Mesenchymal stem cell (in vitro differentiated cells and primary cell): ENCODE measurements around the gene ABI3BP.

Experiments used
- DNase-seq: peaks from one replicate; pipeline ENCODE4 v3.0.0-alpha.2; 2013
- H2AFZ ChIP-seq: one replicate; pipeline ENCODE4 v1.6.1; 2013; ENCODE audit warnings: low read depth, mild to moderate bottlenecking, control low read depth, inconsistent platforms, low read length, moderate library complexity
- H2AK5ac ChIP-seq: 2 replicates; pipeline ENCODE4 v1.6.1; 2013; ENCODE audit warnings: low read length, moderate library complexity, mild to moderate bottlenecking, inconsistent platforms; ENCODE audit not compliant: severe bottlenecking
- H2BK120ac ChIP-seq: one replicate; pipeline ENCODE4 v1.6.1; 2013; ENCODE audit warnings: low read depth, mild to moderate bottlenecking, inconsistent platforms, low read length, moderate library complexity
- H2BK12ac ChIP-seq, 2 experiments: one replicate each; pipeline ENCODE4 v1.6.1; 2013; ENCODE audit warnings: inconsistent platforms in 2 of 2, low read length in 2 of 2, mild to moderate bottlenecking in 2 of 2, moderate library complexity in 2 of 2, control low read depth in 1 of 2
- H2BK15ac ChIP-seq: one replicate; pipeline ENCODE4 v1.6.1; 2013; ENCODE audit warnings: mild to moderate bottlenecking, low read depth, inconsistent platforms; ENCODE audit not compliant: poor library complexity, severe bottlenecking
- H2BK5ac ChIP-seq: 2 replicates; pipeline ENCODE4 v1.6.1; 2013; ENCODE audit warnings: low read depth, mild to moderate bottlenecking, low read length, control low read depth, inconsistent platforms; ENCODE audit not compliant: poor library complexity, severe bottlenecking
- H3K14ac ChIP-seq, 2 experiments: one replicate each; pipeline ENCODE4 v1.6.1; 2013; ENCODE audit warnings: inconsistent platforms in 2 of 2, low read length in 2 of 2, control low read depth in 1 of 2, mild to moderate bottlenecking in 1 of 2, moderate library complexity in 1 of 2
- H3K18ac ChIP-seq, 2 experiments: one replicate each; pipeline ENCODE4 v1.6.1; 2013; ENCODE audit warnings: inconsistent platforms in 2 of 2, low read length in 2 of 2, control low read depth in 1 of 2, low read depth in 1 of 2, mild to moderate bottlenecking in 1 of 2
- H3K23ac ChIP-seq, 2 experiments: one replicate each; pipeline ENCODE4 v1.6.1; 2013; ENCODE audit warnings: inconsistent platforms in 2 of 2, low read length in 2 of 2, mild to moderate bottlenecking in 2 of 2, moderate library complexity in 2 of 2, control low read depth in 1 of 2
- H3K27ac ChIP-seq: 2 replicates; pipeline ENCODE4 v1.5.1; 2013; ENCODE audit warnings: mild to moderate bottlenecking, moderate library complexity, low read length, control low read depth, inconsistent platforms; ENCODE audit not compliant: poor library complexity, severe bottlenecking
- H3K27me3 ChIP-seq, 2 experiments: 2 replicates each; pipeline versions ENCODE4 v1.6.1 to v1.7.0; 2013; ENCODE audit warnings: low read length in 2 of 2, mild to moderate bottlenecking in 2 of 2, moderate library complexity in 2 of 2, control low read depth in 1 of 2, inconsistent platforms in 1 of 2; ENCODE audit not compliant: control insufficient read depth in 1 of 2, insufficient read depth in 1 of 2
- H3K36me3 ChIP-seq, 2 experiments: 2 replicates each; pipeline versions ENCODE4 v1.6.1 to v1.7.0; 2013; ENCODE audit warnings: low read length in 2 of 2, control low read depth in 1 of 2, inconsistent platforms in 1 of 2, low read depth in 1 of 2, mild to moderate bottlenecking in 1 of 2; ENCODE audit not compliant: insufficient read depth in 2 of 2, control insufficient read depth in 1 of 2
- H3K4ac ChIP-seq, 2 experiments: one replicate each; pipeline ENCODE4 v1.6.1; 2013; ENCODE audit warnings: inconsistent platforms in 2 of 2, low read length in 2 of 2, mild to moderate bottlenecking in 2 of 2, moderate library complexity in 2 of 2, control low read depth in 1 of 2, low read depth in 1 of 2
- H3K4me1 ChIP-seq: 2 replicates; pipeline ENCODE4 v1.6.1; 2013; ENCODE audit warnings: low read depth, low read length, control low read depth; ENCODE audit not compliant: control insufficient read depth, insufficient read depth
- H3K4me2 ChIP-seq: 2 replicates; pipeline ENCODE4 v1.6.1; 2013; ENCODE audit warnings: low read length, mild to moderate bottlenecking, inconsistent platforms; ENCODE audit not compliant: poor library complexity, severe bottlenecking
- H3K4me3 ChIP-seq, 2 experiments: 2 replicates each; pipeline versions ENCODE4 v1.5.1 to v1.7.0; 2013; ENCODE audit warnings: low read length in 2 of 2, mild to moderate bottlenecking in 2 of 2, control low read depth in 1 of 2, low read depth in 1 of 2; ENCODE audit not compliant: insufficient read depth in 1 of 2
- H3K79me1 ChIP-seq: replicated peaks from 2 replicates; pipeline ENCODE4 v1.6.1; 2013; ENCODE audit warnings: mild to moderate bottlenecking, control low read depth, low read length, inconsistent platforms; ENCODE audit not compliant: poor library complexity, severe bottlenecking
- H3K9ac ChIP-seq: 2 replicates; pipeline ENCODE4 v1.7.0; 2013; ENCODE audit warnings: mild to moderate bottlenecking, low read length, moderate library complexity
- H3K9me3 ChIP-seq: 2 replicates; pipeline ENCODE4 v1.7.0; 2013; ENCODE audit warnings: mild to moderate bottlenecking, low read length; ENCODE audit not compliant: control insufficient read depth
- H4K8ac ChIP-seq: one replicate; pipeline ENCODE4 v1.6.1; 2013; ENCODE audit warnings: inconsistent platforms, mild to moderate bottlenecking, low read length, moderate library complexity
- H4K91ac ChIP-seq: one replicate; pipeline ENCODE4 v1.6.1; 2013; ENCODE audit warnings: mild to moderate bottlenecking, low read length, inconsistent platforms
- WGBS: methylation state at CpG from one replicate; pipeline ENCODE4 v1.1.7; 2013; ENCODE audit warnings: mixed read lengths; 5-methylcytosine and 5-hydroxymethylcytosine counted together

ABI3BP gene

GRCh38 chr3:100730524-100730923 is 262.7 kb downstream of the ABI3BP start:
- no peak overlapping the region for H4K91ac ChIP-seq
- peaks cover 4% of the 10 kb centered on the region for H3K4me1 ChIP-seq
- no peak overlapping the region for H3K9ac ChIP-seq
- no peak overlapping the region for H2AFZ ChIP-seq
- no peak overlapping the region for H2BK120ac ChIP-seq
- H2AK5ac ChIP-seq, result no peak overlapping the region
- H3K27ac ChIP-seq, result no peak overlapping the region
- H3K79me1 ChIP-seq, result peaks cover 5% of the 10 kb centered on the region
- H3K27me3 ChIP-seq, result no peaks in the 10 kb centered on the region
- peaks cover 12 to 96% of the 10 kb centered on the region in 2 experiments for H3K36me3 ChIP-seq
- H4K8ac ChIP-seq, result no peak overlapping the region
- no peak overlapping the region for H3K23ac ChIP-seq
- no peak overlapping the region for H3K18ac ChIP-seq
- WGBS, result 72% methylated on average over 3 of the region's 3 CpGs
- no peak overlapping the region for H2BK12ac ChIP-seq
- no peak overlapping the region for H3K4me2 ChIP-seq
- no peak overlapping the region for H3K4ac ChIP-seq
- no peaks in the 10 kb centered on the region for H3K9me3 ChIP-seq
- no peak for DNase-seq
- no peak overlapping the region for H3K4me3 ChIP-seq
- no peak overlapping the region for H2BK5ac ChIP-seq
- no peak overlapping the region for H3K14ac ChIP-seq
- H2BK15ac ChIP-seq, result no peak overlapping the region

- no peaks in the 10 kb centered on the region for H3K9me3 ChIP-seq
- 89% methylated on average over 1 of the region's 1 CpG for WGBS
- peaks cover 18 to 92% of the 10 kb centered on the region in 2 experiments for H3K36me3 ChIP-seq
These were observed 266.5 kb downstream of the ABI3BP start for GRCh38 chr3:100726706-100727105.

GRCh38 chr3:100725935-100726513 is 267.2 kb downstream of the ABI3BP start:
- Histone ChIP-seq H3K36me3 (peaks cover 17 to 92% of the 10 kb centered on the region in 2 experiments), H2AK5ac (no peak overlapping the region), H3K79me1 (peaks cover 6% of the 10 kb centered on the region), H4K8ac (no peak overlapping the region), H3K4me3 (no peak overlapping the region), H3K14ac (no peak overlapping the region), H3K9ac (no peak overlapping the region), H3K4me1 (peaks cover 4% of the 10 kb centered on the region), H2BK12ac (no peak overlapping the region), H2BK120ac (no peak overlapping the region), H3K23ac (no peak overlapping the region), H3K9me3 (no peaks in the 10 kb centered on the region), H4K91ac (no peak overlapping the region), H2BK15ac (no peak overlapping the region), H3K4me2 (no peak overlapping the region), H3K27ac (no peak overlapping the region), H3K18ac (no peak overlapping the region), H3K27me3 (no peaks in the 10 kb centered on the region), H3K4ac (no peak overlapping the region), H2BK5ac (no peak overlapping the region), H2AFZ (no peak overlapping the region)
- no peak for DNase-seq
- over 99% methylated on average over 3 of the region's 3 CpGs for WGBS

More at GRCh38 chr3:100726706-100727105, 266.5 kb downstream of the ABI3BP start:
- Histone ChIP-seq H4K91ac (no peak overlapping the region), H3K27ac (no peak overlapping the region), H2BK12ac (no peak overlapping the region), H2AK5ac (no peak overlapping the region), H3K4ac (no peak overlapping the region), H3K23ac (no peak overlapping the region), H3K14ac (no peak overlapping the region), H3K27me3 (no peaks in the 10 kb centered on the region), H4K8ac (no peak overlapping the region), H2AFZ (no peak overlapping the region), H2BK15ac (no peak overlapping the region), H3K79me1 (peaks cover 4% of the 10 kb centered on the region), H3K18ac (no peak overlapping the region), H3K4me1 (peaks cover 4% of the 10 kb centered on the region), H2BK5ac (no peak overlapping the region), H3K4me3 (no peak overlapping the region), H3K4me2 (no peak overlapping the region), H2BK120ac (no peak overlapping the region), H3K9ac (no peak overlapping the region)
- no peak for DNase-seq

- 80% methylated on average over 4 of the region's 5 CpGs for WGBS
- Histone ChIP-seq H2BK12ac (no peak overlapping the region), H3K23ac (peak overlapping the region in 1 of 2 experiments; percentile 35)
These were observed 272.8 kb downstream of the ABI3BP start for GRCh38 chr3:100720426-100720825.

More at GRCh38 chr3:100720426-100720825, 272.8 kb downstream of the ABI3BP start:
- Histone ChIP-seq H2AFZ (no peak overlapping the region), H4K8ac (no peak overlapping the region), H3K9ac (no peak overlapping the region), H4K91ac (no peak overlapping the region), H2AK5ac (no peak overlapping the region), H2BK120ac (no peak overlapping the region), H3K9me3 (no peaks in the 10 kb centered on the region), H3K14ac (no peak overlapping the region), H3K4me2 (no peak overlapping the region), H3K18ac (no peak overlapping the region), H3K4me3 (no peak overlapping the region), H3K27ac (no peak overlapping the region), H2BK15ac (no peak overlapping the region), H3K4ac (no peak overlapping the region), H3K4me1 (peaks cover 5% of the 10 kb centered on the region), H3K79me1 (peaks cover 6% of the 10 kb centered on the region), H2BK5ac (no peak overlapping the region), H3K27me3 (no peaks in the 10 kb centered on the region), H3K36me3 (peaks cover 15 to 90% of the 10 kb centered on the region in 2 experiments)
- DNase-seq, result no peak
